GM19023 (cell line): ENCODE measurements around the gene PLCB1.
"Not testable (repeated sequence)": the region's sequence is repeated elsewhere in the genome, so short reads cannot be mapped to it uniquely, and the experiment has no call there.

Experiments used
- ATAC-seq: cut with Tn5 transposase; IDR thresholded peaks from one replicate; pipeline ENCODE4 v1.9.1; 2021; ENCODE audit warnings: mild to moderate bottlenecking, moderate library complexity; ENCODE audit not compliant: unreplicated experiment

The PLCB1 gene

DNA sequence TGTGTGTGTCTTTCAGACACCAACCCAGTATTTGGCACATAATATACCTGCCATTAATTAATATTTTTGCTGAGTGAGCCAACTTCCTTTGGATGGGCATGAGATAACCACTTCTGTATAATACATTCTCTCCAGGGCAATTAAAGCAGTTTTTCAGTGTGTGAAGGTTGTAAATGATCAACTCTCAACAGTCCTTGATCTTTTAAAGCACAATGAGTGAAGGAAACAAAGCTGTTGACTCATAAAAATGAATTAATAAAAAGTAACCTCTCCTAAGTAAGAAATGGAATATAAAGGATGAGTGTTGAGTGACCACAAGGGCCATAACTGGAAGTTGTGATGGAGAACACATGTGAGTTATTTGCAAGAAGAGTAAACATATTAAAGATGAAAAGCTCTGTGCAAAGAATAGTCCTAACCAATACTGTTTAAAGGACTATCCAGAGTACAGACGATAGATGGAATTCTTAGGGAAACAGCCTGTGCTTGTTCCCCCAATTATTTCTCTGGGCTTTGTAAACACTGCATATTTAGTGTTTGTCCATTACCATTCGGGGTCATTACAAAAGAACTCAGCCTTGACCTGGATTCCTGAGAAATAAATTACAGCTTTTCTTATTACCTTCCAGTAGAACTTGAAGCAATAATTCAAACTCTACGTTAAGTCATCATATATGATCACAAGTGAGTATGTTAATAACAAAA is 446.2 kb downstream of the PLCB1 start:
- no peak for ATAC-seq

DNA sequence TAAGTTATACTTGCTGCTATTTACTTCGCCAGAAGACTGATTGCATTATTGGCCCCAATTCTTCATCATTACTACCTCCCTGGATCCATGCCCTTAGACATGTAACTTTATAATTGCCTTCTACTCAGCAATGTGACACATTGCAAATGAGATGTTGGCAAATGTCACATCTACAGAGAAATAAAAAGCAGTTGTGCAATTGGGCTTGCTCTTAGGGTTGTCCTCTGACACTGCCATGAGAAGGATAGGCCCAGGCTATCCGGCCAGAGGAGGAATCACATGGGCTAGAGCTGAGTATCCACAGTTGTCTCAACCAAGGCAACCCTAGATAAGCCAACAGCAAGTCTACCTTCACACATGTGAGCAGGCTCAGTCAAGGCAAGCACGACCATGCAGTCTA is 447.0 kb downstream of the PLCB1 start:
- no peak for ATAC-seq

DNA sequence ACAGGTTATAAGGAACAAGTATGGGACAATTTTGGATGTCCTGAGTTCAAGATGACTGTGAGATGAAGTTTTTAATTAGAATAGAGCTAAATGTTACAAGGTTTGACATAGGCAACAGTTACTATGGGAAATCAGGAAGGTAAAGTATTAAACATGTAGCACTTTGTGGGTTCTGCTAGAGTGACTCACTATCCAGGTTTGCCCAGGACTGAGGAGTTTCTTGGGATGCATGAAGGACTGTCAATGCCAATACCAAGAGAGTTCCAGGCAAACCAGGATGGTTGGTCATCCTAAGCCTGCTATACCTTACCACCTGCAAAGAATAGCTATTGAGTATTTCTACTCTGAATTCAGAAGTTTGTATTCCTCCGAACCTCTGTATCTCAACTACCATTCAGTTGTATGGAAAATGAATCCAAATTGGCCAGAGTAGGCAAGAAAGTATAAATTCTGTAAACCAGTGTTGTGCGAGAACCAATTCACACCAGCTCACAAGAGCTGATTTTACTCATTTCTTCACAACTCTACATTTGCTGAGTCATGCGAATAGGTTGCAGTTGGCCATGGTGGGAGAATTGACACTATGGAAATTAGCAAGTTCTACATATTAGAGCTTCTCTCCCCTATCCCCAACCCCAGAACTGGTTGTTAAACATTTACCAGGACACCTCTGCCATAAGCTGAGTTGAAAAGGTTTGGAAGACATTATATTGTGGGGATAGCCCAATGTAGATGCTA is 449.5 kb downstream of the PLCB1 start:
- no peak for ATAC-seq

DNA sequence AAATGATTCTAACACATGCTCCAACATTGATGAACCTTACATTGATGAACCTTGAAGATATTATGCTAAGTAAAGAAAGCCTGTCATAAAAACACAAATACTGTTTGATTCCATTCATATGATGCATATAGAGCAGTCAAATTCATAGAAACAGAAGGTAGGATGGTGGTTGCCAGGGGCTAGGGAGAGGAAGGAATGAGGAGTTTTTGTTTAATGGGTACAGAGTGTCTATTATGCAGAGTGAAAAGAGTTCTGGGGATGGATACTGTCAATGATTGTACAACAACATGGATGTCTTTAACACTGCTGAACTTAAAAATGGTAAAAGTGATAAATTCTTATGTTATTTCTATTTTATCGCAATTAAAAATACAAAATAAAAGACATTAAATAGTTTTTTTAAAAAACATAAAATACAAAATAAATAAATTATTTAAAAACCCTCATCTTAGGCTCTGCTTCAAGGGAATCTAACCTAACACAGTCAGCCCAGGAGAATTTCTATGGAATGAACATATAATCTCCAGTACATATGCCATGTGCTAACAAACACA is 451.0 kb downstream of the PLCB1 start:
- no peak for ATAC-seq

DNA sequence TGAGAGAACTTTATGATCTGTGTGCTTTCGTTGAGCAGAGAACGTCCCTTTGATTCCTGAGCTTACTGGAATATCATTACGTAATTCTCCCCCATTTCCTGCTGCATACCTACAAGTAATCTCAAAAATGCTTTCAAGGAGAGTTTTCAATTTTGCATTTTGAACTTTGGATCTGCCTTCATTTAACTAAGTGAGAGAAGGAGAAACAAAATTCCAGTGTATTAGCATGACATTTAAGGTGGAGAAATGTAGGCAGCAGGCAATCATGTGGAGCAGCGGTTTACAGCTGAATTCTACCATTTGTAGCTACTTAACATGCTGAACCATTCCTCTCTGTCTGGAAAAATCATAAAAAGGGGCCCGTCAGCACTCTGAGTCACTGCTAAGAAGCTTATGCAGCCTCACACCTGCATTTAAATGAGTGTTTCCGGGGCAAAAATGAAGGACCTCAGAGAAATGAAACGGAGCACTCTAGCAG is 451.5 kb downstream of the PLCB1 start:
- ATAC-seq = no peak

DNA sequence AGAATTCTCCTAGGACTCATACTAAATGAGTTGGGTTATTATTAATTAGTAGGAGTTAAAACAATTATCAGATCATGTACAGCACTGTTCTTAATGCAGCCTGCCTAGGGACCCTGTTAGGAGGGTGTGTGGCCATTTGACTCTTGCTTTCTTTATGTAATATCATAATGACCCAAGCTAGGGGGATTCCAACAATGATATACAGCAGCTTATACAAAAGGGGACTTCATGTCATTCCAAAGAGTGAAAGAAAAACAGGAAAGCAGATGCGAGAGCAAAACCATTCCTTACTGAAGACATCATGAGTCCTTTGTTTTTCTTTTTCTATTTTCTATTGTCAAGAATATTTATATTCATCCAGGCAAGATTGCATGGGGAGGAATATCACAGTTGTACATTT is 455.2 kb downstream of the PLCB1 start:
- ATAC-seq = no peak

DNA sequence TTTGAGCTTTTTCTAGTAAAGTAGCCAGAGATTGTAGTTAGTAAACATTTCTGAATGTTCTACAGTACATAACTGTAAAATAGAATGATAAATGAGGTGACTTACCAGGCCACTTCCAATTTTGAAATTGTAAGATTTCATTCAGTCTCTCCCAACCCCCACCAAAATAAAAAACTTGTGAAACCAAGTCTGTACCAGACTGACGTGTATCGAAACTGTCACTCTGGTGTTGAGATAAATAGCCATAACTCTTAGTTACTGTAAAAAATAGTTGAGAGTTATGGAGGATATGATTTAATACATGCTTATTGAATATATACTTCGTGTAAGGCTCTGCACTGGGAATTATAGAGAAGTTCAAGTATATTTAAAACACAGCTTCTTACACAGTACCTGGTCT is 455.7 kb downstream of the PLCB1 start:
- ATAC-seq = no peak

DNA sequence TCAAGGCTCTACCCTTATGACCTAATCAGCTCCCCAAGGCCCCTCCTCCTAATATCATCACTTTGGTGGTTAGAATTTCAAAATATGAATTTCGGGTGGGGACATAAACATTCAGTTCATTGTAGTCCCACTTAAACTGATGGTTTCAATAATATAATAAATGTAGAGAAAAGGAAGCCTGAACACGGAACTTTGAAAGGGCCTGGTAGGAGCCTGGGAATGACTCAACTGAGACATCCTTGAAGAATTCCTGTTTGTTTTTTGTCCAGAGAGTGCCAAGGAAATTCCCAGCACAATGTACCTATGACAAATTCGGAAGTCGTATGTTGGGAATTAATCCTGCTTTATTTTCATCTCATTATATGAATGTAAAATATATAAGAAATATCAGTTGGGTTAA is 457.9 kb downstream of the PLCB1 start:
- no peak for ATAC-seq

DNA sequence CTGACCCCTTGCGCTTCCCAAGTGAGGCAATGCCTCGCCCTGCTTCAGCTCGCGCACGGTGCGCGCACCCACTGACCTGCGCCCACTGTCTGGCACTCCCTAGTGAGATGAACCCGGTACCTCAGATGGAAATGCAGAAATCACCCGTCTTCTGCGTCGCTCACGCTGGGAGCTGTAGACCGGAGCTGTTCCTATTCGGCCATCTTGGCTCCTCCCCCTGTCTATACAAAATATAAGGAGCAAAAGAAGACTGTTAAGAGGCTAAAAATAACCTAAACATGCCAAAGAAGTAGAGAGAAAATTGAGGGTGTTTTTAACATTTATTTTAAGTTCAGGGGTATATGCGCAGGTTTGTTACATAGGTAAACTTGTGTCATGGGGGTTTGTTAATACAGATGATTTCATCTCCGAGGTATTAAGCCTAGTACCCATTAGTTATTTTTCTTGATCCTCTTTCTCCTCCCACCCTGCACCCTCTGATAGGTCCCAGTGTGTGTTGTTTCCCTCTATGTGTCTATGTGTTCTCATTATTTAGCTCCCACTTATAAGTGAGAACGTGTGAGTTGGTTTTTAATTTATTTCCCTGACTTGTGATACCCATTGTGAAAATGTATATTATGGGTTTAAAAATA is 469.0 kb downstream of the PLCB1 start:
- ATAC-seq = not testable (repeated sequence)

DNA sequence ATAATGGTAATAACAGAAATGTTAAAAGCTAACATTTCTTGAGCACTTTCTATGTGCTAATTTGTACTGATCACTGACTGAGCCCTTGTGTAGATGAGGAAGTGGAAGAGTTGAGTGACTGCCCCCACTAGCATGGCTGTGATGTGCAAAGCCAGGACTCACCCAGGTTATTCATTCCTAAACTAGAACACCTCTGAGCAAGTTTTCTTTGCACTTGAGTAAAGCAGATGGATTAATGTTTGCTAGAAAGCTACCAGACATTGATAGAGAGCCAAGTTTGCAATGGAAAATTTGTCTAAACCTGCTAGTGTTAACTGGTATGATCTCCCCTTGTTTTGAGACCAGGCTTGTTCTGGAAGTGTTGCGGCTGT is 469.5 kb downstream of the PLCB1 start:
- peak; percentile 67 for ATAC-seq

DNA sequence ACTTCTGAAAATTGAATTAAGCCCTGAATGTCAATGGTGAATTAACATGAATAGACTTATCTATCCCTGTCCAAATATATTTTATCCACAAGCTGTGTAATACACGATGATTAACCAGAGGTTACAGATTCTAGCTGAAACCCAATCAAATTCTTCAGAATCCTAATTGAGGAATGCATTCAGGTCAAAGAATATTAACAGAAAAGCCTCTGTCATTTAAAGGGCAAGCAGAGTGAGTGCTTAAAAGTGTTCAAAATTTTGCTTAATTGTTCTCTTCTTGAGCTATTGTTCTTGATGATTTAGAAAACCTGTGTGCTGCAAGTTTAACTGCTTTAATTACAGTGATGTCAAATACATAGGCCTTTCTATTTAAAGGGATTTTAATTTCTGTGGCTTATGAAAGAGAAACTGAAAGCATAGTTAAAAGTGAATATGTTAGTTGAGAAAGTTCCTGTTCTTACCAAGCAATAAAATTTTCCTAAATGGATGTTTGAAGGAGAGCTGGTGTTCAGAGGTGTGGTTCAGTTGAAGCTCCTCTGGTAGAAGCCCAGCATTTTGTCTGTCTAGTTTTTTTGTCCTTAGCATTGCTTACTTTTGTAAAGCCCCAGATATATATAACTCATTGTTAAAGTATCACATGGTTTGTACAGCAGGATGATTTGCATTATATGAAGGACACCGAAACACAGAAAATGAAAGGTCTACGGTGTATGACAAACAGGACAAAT is 470.5 kb downstream of the PLCB1 start:
- ATAC-seq = peak; percentile 89

DNA sequence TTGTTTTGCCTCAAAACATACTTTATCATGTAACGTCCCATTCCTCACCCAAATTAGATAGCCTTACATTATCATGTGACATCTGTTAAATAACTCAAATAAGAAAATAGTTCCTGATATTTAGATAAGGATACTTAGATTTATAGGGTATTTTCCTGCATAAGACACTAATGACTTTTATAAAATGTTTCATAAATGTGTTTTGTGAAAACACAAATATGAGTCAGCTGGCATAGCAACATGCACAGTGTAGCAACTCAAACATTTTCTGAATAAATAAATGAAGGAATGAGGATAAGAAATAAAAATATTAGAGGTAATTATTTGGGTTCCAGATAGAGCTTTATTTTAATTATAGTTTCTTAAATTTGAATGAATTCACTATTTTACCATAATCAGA is 476.4 kb downstream of the PLCB1 start:
- ATAC-seq = no peak

DNA sequence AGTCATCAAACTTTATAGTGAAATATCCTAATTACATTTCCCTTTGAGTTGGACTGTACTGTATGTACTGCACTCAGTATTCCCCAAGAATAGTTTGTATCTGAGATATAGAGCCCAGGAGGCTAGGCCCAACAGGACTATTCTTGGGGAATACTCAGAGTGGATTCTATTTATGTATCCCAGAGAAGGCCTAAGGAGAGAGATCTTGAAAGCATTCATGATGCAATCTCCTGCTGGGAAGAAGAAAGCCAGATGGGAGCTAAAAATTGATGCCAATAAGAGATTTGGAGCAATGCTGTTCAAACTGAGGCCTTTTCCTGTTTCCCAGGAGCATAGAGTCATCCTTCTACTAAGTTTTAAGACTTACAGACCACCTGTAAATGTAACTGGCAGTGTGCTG is 484.7 kb downstream of the PLCB1 start:
- ATAC-seq = no peak

DNA sequence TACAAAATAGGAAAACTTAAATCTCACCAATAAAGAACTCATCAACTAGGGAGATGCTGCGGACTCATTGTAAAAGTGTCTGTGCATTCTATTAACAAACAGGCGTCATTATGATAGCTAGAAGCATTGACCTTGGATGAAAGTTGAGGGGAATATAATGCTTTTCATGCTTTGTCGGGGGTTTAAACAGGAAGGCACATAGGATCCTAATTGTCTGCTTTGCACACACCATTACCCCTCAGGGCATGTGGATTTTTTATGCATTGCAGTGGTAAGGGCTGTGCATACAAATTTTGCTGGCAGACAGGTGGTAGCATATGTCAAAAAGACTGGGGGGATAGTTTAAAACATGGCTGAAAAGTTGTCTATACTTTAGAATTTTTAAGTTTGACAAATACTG is 488.9 kb downstream of the PLCB1 start:
- no peak for ATAC-seq

DNA sequence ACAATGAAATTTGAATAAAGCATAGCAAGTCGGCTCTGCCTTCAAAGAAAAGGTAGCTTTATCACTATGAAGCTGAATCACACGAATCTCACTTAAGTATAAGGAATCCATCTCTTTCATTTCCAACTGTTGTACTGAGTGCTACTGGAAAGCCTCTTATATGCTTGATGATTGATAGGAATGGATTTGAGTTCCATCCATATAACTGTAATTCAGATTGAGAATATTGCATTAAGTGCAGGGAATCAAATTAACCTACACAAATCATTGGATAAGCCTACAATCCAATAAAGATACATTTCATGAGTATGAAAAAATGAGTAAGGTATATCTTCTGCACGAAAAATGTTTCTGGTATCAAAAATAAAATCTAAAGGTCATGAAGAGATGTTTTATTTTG is 492.0 kb downstream of the PLCB1 start:
- ATAC-seq = no peak

DNA sequence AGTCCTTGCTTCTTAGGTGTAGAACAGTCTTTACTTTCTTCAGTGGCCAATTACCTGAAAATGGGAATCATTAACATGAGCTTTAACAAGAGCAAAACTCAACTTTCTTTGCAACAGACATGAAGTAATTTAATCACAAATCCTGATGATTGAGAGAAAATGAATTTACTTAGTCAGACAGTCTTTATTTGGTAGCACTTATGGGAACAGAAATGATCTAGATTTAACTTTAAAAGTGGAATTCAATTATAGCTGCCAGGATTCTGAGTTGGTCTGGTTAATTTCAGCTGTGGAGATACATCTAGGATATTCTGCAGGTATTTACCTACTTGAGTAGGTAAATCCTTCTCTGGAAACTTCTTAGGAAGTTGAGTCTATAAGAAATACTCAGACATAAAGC is 492.6 kb downstream of the PLCB1 start:
- ATAC-seq = no peak

DNA sequence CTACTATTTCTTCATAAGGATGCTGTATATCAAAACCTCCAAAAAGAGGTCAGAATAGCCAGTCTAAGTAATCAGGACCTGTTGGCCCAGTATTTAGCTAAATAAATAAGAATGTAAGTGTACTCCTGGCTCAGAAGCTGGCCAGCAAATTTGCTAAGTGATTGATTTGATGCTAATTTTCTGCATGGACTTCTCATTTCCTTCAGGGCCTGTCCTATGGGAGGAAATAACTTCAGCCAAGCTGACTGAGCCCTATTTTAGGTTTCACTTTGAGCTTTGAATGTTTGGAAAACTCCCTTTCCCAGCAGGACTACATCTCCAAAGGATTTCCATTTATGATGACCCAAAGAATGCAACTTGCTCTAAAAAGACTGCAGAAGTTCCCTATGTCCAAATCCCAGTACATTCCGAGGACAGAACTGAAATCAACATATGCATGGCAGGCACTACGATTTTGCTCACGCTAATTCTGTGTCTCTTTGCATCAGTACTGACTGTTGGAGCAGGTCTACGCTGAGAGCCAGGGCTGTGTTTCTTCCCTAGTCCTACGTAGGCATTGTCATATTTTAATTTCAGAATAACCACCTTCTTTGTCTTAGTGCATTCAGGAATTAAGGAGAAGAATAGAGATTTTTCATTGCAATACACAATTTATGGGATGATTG is 495.4 kb downstream of the PLCB1 start:
- no peak for ATAC-seq

DNA sequence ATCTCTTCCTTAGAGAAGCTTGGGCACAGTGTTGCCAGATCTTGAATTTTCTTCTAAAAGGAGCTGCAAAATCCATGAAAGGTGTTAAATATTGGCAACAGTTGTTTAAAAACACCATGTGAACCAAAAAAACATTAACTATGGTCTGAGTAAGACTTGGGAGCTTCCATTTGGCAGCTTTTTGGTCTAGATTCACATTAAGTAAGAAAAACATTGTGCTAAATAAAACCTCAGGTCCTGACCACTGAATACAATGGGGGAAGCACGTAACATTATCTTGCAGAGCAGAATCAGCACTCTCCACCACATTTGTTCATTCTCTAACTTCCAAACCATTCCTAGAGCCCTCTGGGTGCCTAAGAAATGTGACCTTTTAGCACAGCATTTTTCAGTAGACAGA is 499.2 kb downstream of the PLCB1 start:
- ATAC-seq = no peak

DNA sequence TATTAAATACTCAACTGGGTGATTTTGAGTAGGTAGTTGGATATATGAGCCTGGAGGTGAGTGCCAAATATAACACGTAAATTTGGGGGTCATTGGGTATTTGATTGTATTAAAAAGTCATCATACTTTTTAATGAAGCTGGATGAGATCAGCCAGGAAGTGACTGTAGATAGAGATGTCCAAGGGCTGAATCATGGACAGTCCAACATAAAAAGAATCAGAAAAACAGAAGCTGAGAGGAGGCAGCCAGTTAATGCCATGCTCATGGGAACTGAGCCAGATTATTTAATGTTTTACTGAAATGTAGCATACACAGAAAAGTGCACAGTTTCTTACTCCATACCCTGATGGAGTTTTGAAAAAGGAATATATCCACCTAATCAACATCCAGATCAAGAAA is 501.3 kb downstream of the PLCB1 start:
- no peak for ATAC-seq

DNA sequence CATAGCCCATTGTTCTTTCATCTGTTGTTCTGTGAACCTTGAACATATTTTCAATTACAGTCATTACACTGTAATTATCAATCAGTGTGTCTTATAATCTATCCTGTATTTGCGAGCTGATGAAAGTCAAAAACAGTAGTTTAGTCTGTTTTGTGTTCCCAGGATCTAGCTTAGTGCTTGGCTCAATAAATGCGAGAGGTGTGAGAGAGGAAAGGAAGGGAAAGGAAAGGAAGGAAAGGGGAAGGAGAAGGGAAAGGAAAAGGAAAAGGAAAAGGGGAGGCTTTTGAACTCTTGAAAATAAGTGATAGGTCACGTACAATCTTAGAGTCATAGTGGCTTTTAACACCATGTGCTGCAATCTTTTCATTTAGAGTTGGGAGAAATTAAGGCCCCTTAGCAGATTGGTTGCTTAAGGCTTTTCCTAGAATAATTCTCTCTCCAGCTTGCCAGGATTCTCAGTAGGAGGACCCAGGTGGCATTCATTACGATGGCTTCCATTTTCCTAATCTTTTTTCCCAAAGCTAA is 503.0 kb downstream of the PLCB1 start:
- ATAC-seq = no peak
